Duodenal mucosa (tissue), 2 donors: Measurements from ENCODE around the gene WDFY4.

Experiments used
- H3K27ac ChIP-seq: one replicate; pipeline ENCODE4 v1.7.0; 2013; ENCODE audit warnings: low read depth, low read length
- H3K27me3 ChIP-seq, 2 donors: one replicate each; pipeline ENCODE4 v1.7.0; 2013; ENCODE audit warnings: low read length in 2 of 2, control low read depth in 1 of 2; ENCODE audit not compliant: insufficient read depth in 2 of 2, control insufficient read depth in 1 of 2
- H3K36me3 ChIP-seq, 2 donors: one replicate each; pipeline ENCODE4 v1.7.0; 2013; ENCODE audit warnings: low read length in 2 of 2, control low read depth in 1 of 2; ENCODE audit not compliant: insufficient read depth in 2 of 2, control insufficient read depth in 1 of 2
- H3K4me1 ChIP-seq, 2 donors: one replicate each; pipeline ENCODE4 v1.7.0; 2013; ENCODE audit warnings: low read length in 2 of 2, control low read depth in 1 of 2; ENCODE audit not compliant: insufficient read depth in 2 of 2, control insufficient read depth in 1 of 2
- H3K4me3 ChIP-seq, 2 donors: one replicate each; pipeline ENCODE4 v1.7.0; 2013; ENCODE audit warnings: low read length in 2 of 2, low read depth in 1 of 2
- H3K9ac ChIP-seq, 2 donors: one replicate each; pipeline ENCODE4 v1.7.0; 2013; ENCODE audit warnings: low read length in 2 of 2, low read depth in 1 of 2
- H3K9me3 ChIP-seq, 2 donors: one replicate each; pipeline ENCODE4 v1.7.0; 2013; ENCODE audit warnings: low read length in 2 of 2, control low read depth in 1 of 2; ENCODE audit not compliant: control insufficient read depth in 1 of 2

The WDFY4 gene

DNA sequence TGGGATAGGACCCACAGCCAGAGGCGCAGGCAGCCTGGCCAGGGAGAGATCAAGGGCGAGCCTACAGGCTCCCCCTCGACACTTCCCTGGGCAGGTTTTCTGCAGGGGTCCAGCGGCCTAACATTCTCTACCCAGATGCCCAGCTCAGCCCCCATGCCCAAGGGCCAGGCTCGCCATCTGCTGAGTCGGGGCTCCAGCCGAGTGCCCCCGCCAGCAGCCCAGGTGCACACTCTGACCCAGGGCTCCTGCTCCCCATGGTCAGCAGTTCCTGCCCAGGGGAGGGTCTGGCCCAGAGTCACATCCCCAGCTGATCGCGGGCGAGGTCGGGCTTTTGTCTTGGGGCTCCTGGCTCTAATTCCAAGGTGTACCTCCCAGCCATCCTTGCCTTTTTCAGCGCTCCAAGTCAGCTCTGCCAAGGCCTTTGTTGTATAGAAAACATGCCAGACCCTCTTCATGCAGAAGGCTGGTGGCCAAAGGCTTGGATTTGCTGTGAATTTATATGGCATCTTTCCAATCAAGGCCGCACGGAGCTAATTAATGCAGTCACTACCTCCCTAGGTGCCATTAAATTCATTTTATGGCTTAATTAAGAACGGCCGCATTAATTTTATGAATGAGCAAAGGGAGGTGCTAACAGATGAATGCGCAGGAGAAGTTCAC, 134.3 kb downstream of the WDFY4 start:
- Histone ChIP-seq H3K27me3 (no peaks in the 10 kb centered on the region), H3K4me1 (no peaks in the 10 kb centered on the region), H3K27ac (no peak overlapping the region), H3K9ac (no peak overlapping the region), H3K36me3 (no peaks in the 10 kb centered on the region), H3K4me3 (no peak overlapping the region), H3K9me3 (no peaks in the 10 kb centered on the region)

GRCh38 chr10:48819783-48820182, 135.1 kb downstream of the WDFY4 start:
- Histone ChIP-seq H3K9ac (no peak overlapping the region), H3K36me3 (no peaks in the 10 kb centered on the region)

DNA sequence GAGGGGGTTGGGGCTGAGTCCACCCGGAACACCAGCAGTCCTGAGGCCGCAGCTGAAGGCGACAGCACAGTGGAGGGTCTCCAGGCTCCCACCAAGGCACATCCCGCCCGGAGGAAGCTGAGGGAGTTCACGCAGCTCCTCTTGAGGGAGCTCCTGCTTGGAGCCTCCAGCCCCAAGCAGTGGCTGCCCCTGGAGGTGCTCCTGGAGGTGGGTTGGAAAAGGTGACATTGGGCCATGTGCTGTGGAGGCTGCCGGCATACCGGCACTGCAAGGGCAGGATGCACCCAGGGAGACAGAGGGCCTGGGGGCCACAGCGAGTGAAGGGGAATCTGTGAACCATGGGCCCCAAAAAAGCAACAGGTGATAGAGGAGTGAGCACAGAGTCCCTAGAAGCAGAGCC, 135.6 kb downstream of the WDFY4 start:
- Histone ChIP-seq H3K9ac (no peak overlapping the region), H3K4me1 (no peaks in the 10 kb centered on the region), H3K27ac (no peak overlapping the region), H3K4me3 (no peak overlapping the region), H3K27me3 (no peaks in the 10 kb centered on the region), H3K36me3 (no peaks in the 10 kb centered on the region), H3K9me3 (no peaks in the 10 kb centered on the region)

More at GRCh38 chr10:48819783-48820182, 135.1 kb downstream of the WDFY4 start:
- H3K27me3 ChIP-seq, result no peaks in the 10 kb centered on the region
- H3K9me3 ChIP-seq, result no peaks in the 10 kb centered on the region
- no peak overlapping the region for H3K27ac ChIP-seq
- no peaks in the 10 kb centered on the region for H3K4me1 ChIP-seq
- H3K4me3 ChIP-seq, result no peak overlapping the region

GRCh38 chr10:48820699-48821098, 136.0 kb downstream of the WDFY4 start:
- Histone ChIP-seq H3K27ac (no peak overlapping the region), H3K27me3 (no peaks in the 10 kb centered on the region), H3K9me3 (no peaks in the 10 kb centered on the region), H3K4me3 (no peak overlapping the region), H3K4me1 (no peaks in the 10 kb centered on the region), H3K36me3 (no peaks in the 10 kb centered on the region), H3K9ac (no peak overlapping the region)

DNA sequence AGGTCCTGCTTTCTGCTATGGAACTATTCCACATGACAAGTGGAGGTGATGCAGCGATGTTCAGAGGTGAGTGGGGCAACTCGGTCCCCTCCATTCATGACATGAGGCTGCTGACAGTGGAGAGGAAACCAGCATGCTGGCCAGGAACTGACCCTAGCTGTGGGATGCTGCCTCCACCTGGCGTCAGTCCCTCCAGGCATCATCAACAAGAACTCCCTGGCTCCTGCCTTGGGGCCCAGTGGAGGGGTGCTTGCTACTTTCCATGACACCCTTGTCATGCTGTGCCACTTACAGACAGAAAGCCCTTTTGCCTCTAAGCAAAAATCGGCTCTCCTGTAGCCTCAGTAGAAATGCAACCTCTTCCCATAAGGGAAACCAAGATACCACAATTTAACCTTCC, 136.4 kb downstream of the WDFY4 start:
- Histone ChIP-seq H3K9me3 (no peaks in the 10 kb centered on the region), H3K36me3 (no peaks in the 10 kb centered on the region), H3K27ac (no peak overlapping the region), H3K27me3 (no peaks in the 10 kb centered on the region), H3K4me1 (no peaks in the 10 kb centered on the region), H3K9ac (no peak overlapping the region), H3K4me3 (no peak overlapping the region)

DNA sequence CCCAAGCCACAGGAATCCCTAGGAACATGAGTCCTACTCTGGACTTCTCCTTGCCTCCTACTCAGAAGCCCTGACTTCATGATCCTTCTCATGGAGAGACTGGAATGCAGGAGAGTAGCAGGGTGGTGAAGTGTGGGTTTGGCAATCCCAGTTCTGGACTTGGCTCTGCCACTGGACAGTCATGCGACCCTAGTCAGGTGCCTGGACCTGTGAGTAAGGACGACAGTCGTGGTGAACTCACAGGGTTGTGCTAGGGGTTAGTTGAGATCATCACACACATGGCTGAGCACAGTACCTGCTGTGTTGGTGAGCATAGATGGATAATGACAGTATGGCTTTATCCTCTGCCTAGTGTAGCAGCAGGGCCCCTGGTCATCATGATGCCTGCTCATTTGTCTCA, 137.0 kb downstream of the WDFY4 start:
- H3K36me3 ChIP-seq, result no peaks in the 10 kb centered on the region

GRCh38 chr10:48833674-48834073, 149.0 kb downstream of the WDFY4 start:
- H3K27me3 ChIP-seq, result no peaks in the 10 kb centered on the region
- H3K36me3 ChIP-seq, result peaks cover 0 to 5% of the 10 kb centered on the region in 2 donors
- no peaks in the 10 kb centered on the region for H3K4me1 ChIP-seq
- H3K9me3 ChIP-seq, result peaks cover 0 to 3% of the 10 kb centered on the region in 2 donors
- no peak overlapping the region for H3K27ac ChIP-seq
- H3K9ac ChIP-seq, result no peak overlapping the region
- no peak overlapping the region for H3K4me3 ChIP-seq

More for the DNA sequence above, 137.0 kb downstream of the WDFY4 start:
- Histone ChIP-seq H3K4me3 (no peak overlapping the region), H3K9me3 (no peaks in the 10 kb centered on the region), H3K4me1 (no peaks in the 10 kb centered on the region), H3K27me3 (no peaks in the 10 kb centered on the region), H3K27ac (no peak overlapping the region), H3K9ac (no peak overlapping the region)

- Histone ChIP-seq H3K4me3 (no peak overlapping the region), H3K9ac (no peak overlapping the region), H3K4me1 (no peaks in the 10 kb centered on the region), H3K27me3 (no peaks in the 10 kb centered on the region), H3K36me3 (peaks cover 0 to 5% of the 10 kb centered on the region in 2 donors), H3K9me3 (peaks cover 0 to 3% of the 10 kb centered on the region in 2 donors), H3K27ac (no peak overlapping the region)
Measured at GRCh38 chr10:48834189-48834965, 149.7 kb downstream of the WDFY4 start.

GRCh38 chr10:48835781-48836180, 151.1 kb downstream of the WDFY4 start:
- Histone ChIP-seq H3K27ac (no peak overlapping the region), H3K27me3 (no peaks in the 10 kb centered on the region), H3K4me1 (no peaks in the 10 kb centered on the region), H3K4me3 (no peak overlapping the region), H3K36me3 (peaks cover 0 to 5% of the 10 kb centered on the region in 2 donors), H3K9ac (no peak overlapping the region), H3K9me3 (peaks cover 0 to 3% of the 10 kb centered on the region in 2 donors)

DNA sequence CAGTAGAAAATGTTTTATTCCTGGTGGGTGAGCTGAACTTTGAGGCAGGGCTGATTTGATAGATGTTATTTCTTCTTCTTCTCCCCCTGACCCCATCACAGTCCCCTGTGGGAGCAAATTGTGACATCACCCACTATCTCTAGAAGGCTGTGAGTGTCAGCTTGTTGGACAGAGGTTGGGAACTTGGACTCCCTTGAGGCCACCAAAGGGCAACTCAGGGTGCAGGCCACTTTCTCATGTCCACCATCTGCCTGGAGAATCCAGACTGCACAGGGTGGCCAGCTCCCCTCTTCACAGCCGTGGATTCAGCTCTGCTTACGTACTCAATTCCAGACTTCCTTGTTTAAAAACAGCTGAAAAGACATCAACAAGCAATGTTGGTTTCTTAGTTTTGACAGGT, 151.9 kb downstream of the WDFY4 start:
- H3K27ac ChIP-seq, result no peak overlapping the region
- H3K36me3 ChIP-seq, result peaks cover 0 to 5% of the 10 kb centered on the region in 2 donors
- no peak overlapping the region for H3K4me3 ChIP-seq
- H3K27me3 ChIP-seq, result no peaks in the 10 kb centered on the region
- H3K9ac ChIP-seq, result no peak overlapping the region
- H3K9me3 ChIP-seq, result peaks cover 0 to 3% of the 10 kb centered on the region in 2 donors
- no peaks in the 10 kb centered on the region for H3K4me1 ChIP-seq
